PFSK-1 (cell line): ENCODE results near the gene BTBD9.

Experiments used
- FOXP2 ChIP-seq: optimal IDR thresholded peaks from 2 replicates; pipeline ENCODE3; 2011; ENCODE audit warnings: borderline replicate concordance, control low read depth, inconsistent platforms; ENCODE audit not compliant: insufficient read depth; ENCODE audit errors: extremely low read length, extremely low read depth
- POLR2AphosphoS5 ChIP-seq: IDR thresholded peaks from 2 replicates; pipeline ENCODE4 v1.6.1; 2012; ENCODE audit warnings: low read depth, mild to moderate bottlenecking, control low read depth, low read length, moderate library complexity
- REST ChIP-seq, 2 experiments: IDR thresholded peaks; 2 replicates each; pipeline versions ENCODE4 v1.6.1 to v1.8.0; 2011 to 2012; ENCODE audit warnings: low read depth in 2 of 2, low read length in 2 of 2, control low read depth in 1 of 2, inconsistent platforms in 1 of 2, mild to moderate bottlenecking in 1 of 2, moderate library complexity in 1 of 2; ENCODE audit not compliant: insufficient read depth in 1 of 2
- SIN3A ChIP-seq: IDR thresholded peaks from 2 replicates; pipeline ENCODE4 v1.6.1; 2012; ENCODE audit warnings: mild to moderate bottlenecking, low read length, moderate library complexity, borderline replicate concordance; ENCODE audit not compliant: insufficient read depth
- TAF1 ChIP-seq: IDR thresholded peaks from 2 replicates; pipeline ENCODE4 v1.6.1; 2012; ENCODE audit warnings: low read length, control low read depth, borderline replicate concordance; ENCODE audit not compliant: insufficient read depth

BTBD9 gene

GRCh38 chr6:38152620-38153019, 487.1 kb downstream of the BTBD9 start:
- TF ChIP-seq FOXP2 (no peak), TAF1 (no peak), SIN3A (no peak), POLR2AphosphoS5 (no peak), REST (IDR thresholded peaks at IDR 0.05; ENCODE audit: insufficient read depth in 1 of 2, low read depth in 2 of 2, low read length in 2 of 2) (no peak)

DNA sequence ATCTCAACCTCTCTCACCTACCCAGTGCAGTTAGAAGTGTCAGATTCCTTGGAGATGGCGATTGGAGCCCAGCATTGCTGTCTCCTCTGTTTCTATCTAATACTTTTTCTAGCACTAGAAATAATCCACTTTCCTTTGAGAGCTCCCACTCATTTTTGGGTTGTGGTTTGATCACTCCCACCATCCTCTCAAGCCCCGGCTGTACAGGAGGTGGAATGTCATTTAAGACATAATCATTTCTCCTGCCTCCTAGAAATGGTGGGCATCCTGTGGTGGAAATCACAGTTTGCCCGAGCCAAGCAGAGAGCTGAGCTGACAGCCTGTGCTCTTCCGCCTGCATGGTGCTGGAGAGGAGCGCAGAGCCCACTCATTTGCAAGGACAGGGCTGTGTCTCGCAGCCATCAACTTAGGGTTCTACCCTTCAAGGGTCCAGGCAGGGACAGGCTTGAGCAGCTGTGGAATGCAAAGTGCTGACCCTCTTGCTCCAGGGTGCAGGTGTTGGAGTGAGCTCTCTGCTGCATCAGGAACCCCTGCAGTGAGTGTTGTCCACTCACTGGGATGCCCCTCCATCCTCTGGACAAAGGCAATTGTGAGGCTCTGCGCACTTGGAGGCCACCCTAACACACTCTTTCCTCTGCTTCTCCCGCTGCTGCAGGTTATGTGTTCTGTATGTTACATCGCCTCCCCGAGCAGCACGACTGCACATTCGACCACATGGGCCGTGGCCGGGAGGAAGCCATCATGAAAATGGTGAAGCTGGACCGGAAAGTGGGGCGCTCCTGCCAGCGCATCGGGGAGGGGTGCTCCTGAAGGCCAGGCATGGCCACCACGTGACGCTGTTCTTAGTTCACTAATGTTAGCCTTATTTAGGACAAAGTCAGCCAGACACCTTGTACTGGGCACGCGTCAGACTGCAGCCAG, 487.9 kb downstream of the BTBD9 start:
- TF ChIP-seq FOXP2 (no peak), REST (IDR thresholded peaks at IDR 0.05; ENCODE audit: insufficient read depth in 1 of 2, low read depth in 2 of 2, low read length in 2 of 2) (no peak)

DNA sequence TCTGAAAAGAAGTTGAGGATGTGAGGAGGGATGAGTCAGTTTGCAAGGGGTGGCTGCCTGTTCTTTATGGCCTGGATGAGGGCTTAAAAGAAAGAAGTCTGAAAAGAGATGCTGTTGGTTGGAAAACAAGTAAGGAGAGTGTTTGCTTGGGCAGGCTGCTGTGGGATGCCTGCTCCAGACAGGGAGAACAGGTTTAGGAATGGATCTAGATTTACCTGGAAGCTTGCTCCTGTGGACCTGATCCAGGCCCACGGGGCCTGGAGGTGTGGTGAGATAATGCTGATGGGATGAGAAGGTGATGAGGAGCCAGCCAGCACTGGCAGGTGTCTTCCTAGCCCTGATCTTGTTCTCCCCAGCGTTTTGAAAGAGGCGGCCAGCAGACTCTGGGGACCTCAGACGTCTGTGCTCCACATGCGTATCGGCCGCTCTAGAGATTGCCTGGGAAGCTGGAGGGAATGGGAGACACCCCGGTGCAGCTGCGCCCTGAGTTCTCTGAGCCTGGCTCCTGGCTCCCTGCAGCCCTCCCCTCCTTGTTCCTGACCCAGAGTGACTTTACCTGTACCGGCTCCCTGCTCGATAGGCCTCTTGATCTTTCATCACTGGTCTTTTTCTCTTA, 488.9 kb downstream of the BTBD9 start:
- TF ChIP-seq FOXP2, result no peak
- TF ChIP-seq REST (IDR thresholded peaks at IDR 0.05; ENCODE audit: insufficient read depth in 1 of 2, low read depth in 2 of 2, low read length in 2 of 2), result no peak
- TF ChIP-seq TAF1, result no peak

DNA sequence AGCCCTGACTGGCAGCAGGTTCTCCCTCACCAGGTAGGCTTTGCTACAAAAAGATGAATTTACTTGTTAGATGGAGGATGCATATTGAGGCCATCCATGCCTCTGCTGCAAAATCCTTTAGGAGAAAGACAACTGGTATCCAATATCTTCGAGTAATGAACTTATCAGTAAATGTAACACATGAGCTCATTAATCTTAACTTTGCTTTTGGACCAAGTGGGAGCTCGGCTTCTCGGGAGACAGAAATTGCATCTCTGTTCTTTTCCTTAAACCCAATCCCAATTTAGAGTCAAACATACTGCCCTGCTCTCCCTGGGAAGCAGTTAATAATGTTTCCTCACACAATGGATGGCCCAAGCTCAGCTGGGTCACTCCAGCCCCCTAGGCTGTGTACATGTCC, 489.7 kb downstream of the BTBD9 start:
- TF ChIP-seq FOXP2, result no peak
- no peak for TF ChIP-seq TAF1
- TF ChIP-seq SIN3A, result no peak
- no peak for TF ChIP-seq POLR2AphosphoS5
- TF ChIP-seq REST (IDR thresholded peaks at IDR 0.05; ENCODE audit: insufficient read depth in 1 of 2, low read depth in 2 of 2, low read length in 2 of 2), result no peak

DNA sequence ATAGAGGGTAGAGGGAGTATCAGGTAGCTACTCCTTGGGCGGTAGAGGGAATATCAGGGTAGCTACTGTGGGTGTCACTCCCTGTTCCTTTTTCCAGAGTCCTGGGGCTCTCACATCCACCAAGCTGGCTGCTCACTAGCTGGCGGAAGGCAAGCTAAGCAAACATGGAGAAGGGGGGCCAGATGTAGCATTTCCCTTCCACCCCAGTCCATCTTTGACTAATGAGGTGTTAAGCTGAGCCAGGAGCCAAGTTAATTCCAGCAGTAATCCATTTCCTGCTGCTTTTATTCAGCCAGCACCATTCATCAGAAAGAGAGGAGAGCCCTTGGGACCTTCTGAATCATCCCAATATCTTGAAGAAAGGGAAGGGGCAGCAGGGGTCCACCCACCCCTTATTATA, 490.2 kb downstream of the BTBD9 start:
- TF ChIP-seq FOXP2 (no peak), REST (IDR thresholded peaks at IDR 0.05; ENCODE audit: insufficient read depth in 1 of 2, low read depth in 2 of 2, low read length in 2 of 2) (no peak), POLR2AphosphoS5 (no peak), TAF1 (no peak)
